ENCODE results near the gene PPP1R9B.
A peak's percentile ranks its signal among the peaks of the same experiment; 100 is the strongest.

Gene PPP1R9B

GRCh38 chr17:50090971-50091917 lies 59.2 kb downstream of the PPP1R9B start:
- DNase-seq (ENCODE audit: low read depth in 2 of 2) = no peak

- no peak for DNase-seq (ENCODE audit: low read depth in 2 of 2)
Measured at GRCh38 chr17:50090071-50090470, 60.4 kb downstream of the PPP1R9B start.

- DNase-seq (ENCODE audit: low read depth in 2 of 2) = no peak
Measured at GRCh38 chr17:50088952-50089825, 61.3 kb downstream of the PPP1R9B start.

GRCh38 chr17:50087912-50088405 lies 62.5 kb downstream of the PPP1R9B start:
- no peak for DNase-seq (ENCODE audit: low read depth in 2 of 2)

- DNase-seq (ENCODE audit: low read depth in 2 of 2) = peak; percentile 44 to 61
Measured at GRCh38 chr17:50087246-50087911, 63.1 kb downstream of the PPP1R9B start.
